ENCODE measurements around the gene NAAA.
"Not testable (repeated sequence)": the region's sequence is repeated elsewhere in the genome, so short reads cannot be mapped to it uniquely, and the experiment has no call there.

Gene NAAA

DNA sequence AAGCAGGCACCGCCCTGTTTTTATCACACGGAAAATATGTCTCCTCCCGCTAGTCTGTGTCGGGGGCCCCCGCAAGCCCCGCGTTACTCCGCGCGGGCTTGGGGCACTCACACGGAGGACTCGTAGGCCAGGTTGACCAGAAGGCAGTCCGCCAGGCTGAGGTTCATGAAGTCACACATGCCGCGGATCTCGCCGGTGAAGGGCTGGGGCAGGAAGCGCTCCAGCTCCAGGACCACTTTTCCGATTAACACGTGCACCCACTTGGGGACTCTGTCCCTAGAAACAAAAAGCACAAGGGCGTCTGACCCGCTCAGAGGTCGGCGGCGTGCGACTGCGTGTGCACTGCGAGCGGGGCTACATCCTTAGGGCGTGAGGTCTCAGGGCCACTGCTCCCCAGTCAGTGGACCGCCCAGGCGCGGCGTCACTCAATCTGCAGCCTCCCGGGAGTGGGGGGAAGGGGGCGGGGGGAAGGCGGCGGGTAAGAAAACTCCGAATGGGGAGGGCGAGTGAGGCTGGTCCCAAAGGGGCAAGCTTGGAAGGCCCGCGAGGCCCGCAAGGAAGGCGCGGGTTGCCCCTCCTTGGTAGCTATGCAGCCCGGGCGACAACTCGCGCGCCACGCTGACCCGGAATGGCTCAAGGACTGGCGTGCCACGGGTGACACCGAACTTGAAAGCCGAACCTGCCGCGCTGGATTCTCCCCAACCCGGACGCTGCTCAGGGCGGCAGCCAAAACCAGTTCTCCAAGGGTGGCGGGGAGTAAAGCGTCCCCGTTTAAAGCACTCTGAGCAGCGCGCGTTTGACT is 722 bp downstream of the NAAA start:
- no peak for TF ChIP-seq CTCF (IDR thresholded peaks at IDR 0.05; ENCODE audit: control extremely low read depth, extremely low read depth, low read depth, missing control alignments)
- CTCF ChIA-PET, result interaction anchor here (0.7 to 2.1 kb wide), 9 partner anchors 10 to 123 kb away, joined by 3 to 6 read pairs (median 4); no protein-coding TSS in a partner anchor
- POLR2A ChIA-PET, result interaction anchor here (0.7 kb wide), 1 partner anchor 1742 kb away, joined by 5 read pairs; no protein-coding TSS in a partner anchor
- DNase-seq (ENCODE audit: extremely low spot score), result peak; percentile 88

DNA sequence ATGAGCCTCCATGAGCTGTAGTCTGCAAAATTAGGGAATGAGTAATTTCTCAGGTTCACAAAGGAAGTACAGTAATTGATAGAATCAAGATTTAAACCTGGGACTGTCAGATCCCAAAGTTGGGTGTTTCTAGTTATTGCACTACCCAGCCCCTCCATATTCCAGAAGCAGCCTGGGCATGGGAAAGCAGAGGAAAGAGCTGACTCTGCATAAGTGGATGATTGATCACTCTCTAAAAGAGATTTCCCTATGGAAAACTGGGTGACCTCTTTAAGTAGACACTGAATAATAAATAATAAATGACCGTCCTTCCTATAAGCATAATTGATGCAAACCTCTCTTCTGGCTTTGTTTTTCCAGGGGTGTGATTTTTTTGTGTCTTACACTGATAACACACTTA is 5.2 kb downstream of the NAAA start:
- no peak for TF ChIP-seq CTCF (IDR thresholded peaks at IDR 0.05; ENCODE audit: control extremely low read depth, extremely low read depth, low read depth, missing control alignments)
- POLR2A ChIA-PET, result no interaction called here
- CTCF ChIA-PET, result interaction anchor here (1.2 to 1.6 kb wide), 2 partner anchors 15 to 20 kb away, joined by 3 read pairs; no protein-coding TSS in a partner anchor

GRCh38 chr4:75930152-75930551 is 10.7 kb downstream of the NAAA start:
- POLR2A ChIA-PET, result no interaction called here
- TF ChIP-seq CTCF (IDR thresholded peaks at IDR 0.05; ENCODE audit: control extremely low read depth, extremely low read depth, low read depth, missing control alignments), result no peak
- no peak for DNase-seq (ENCODE audit: extremely low spot score)
- CTCF ChIA-PET, result interaction anchor here (1.0 to 1.7 kb wide), 5 partner anchors 9 to 181 kb away, joined by 3 to 5 read pairs (median 3); no protein-coding TSS in a partner anchor

More for the DNA sequence above, 5.2 kb downstream of the NAAA start:
- DNase-seq (ENCODE audit: extremely low spot score), result no peak

DNA sequence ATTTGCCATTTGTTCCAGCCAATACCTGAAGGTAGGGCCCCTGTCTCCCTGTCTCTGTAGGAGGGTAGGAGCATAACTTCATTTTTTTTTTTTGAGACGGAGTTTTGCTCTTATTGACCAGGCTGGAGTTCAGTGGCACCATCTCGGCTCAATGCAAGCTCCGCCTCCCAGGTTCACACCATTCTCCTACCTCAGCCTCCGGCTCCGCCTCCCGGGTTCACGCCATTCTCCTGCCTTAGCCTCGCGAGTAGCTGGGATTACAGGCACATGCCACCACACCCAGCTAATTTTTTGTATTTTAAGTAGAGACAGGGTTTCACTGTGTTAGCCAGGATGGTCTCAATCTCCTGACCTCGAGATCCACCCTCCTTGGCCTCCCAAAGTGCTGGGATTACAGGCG is 15.9 kb downstream of the NAAA start:
- not testable (repeated sequence) for DNase-seq (ENCODE audit: extremely low spot score)
- CTCF ChIA-PET, result interaction anchor here (0.6 to 1.9 kb wide), 5 partner anchors 8 to 71 kb away, joined by 3 to 4 read pairs (median 4); no protein-coding TSS in a partner anchor

GRCh38 chr4:75924309-75924827 is 16.4 kb downstream of the NAAA start:
- ChIA-PET POLR2A (no interaction called here), CTCF (interaction anchor here (0.9 to 1.9 kb wide), 5 partner anchors 9 to 71 kb away, joined by 3 to 4 read pairs (median 3); partner anchors contain the start of gene NAAA)
- TF ChIP-seq CTCF (IDR thresholded peaks at IDR 0.05; ENCODE audit: control extremely low read depth, extremely low read depth, low read depth, missing control alignments), result no peak
- DNase-seq (ENCODE audit: extremely low spot score), result no peak

More for the DNA sequence above, 15.9 kb downstream of the NAAA start:
- POLR2A ChIA-PET, result not testable (repeated sequence)

DNA sequence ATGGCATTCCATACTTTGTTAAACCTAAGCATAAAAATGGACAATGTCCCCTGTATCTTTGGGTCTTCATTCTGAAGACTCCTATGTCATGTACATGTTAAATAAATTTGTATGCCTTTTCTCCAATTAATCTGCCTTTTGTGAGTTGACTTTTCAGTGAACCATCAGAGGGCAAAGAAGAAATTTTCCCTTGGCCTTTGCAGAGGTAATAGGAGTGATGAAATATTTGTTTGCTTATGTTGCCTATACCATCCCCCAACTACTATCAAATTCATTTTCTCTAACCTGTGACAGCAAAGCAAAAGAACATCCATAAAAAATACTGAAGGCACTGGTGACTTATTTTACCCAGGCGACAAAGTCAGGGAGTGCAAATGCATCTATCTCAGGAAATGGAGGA is 18.2 kb downstream of the NAAA start:
- DNase-seq (ENCODE audit: extremely low spot score), result no peak
- POLR2A ChIA-PET, result no interaction called here
- CTCF ChIA-PET, result no interaction called here
- TF ChIP-seq CTCF (IDR thresholded peaks at IDR 0.05; ENCODE audit: control extremely low read depth, extremely low read depth, low read depth, missing control alignments), result no peak

- POLR2A ChIA-PET, result no interaction called here
- CTCF ChIA-PET, result no interaction called here
- no peak for TF ChIP-seq CTCF (IDR thresholded peaks at IDR 0.05; ENCODE audit: control extremely low read depth, extremely low read depth, low read depth, missing control alignments)
- no peak for DNase-seq (ENCODE audit: extremely low spot score)
Measured at GRCh38 chr4:75921910-75922309, 18.9 kb downstream of the NAAA start.
